ENCODE data around the gene LRP5. TPM values are rescaled to one million over a fixed set of nuclear protein-coding genes. Genes with fewer than 3 reads are reported as not detected.

Gene LRP5
- total and polyA plus RNA-seq, 9 of the 15 experiments (the other 6 are each of a cell fraction or from before 2014, with no cell fraction given): 0.48 to 44.2 (median 13.5) TPM

- Histone ChIP-seq H3K27ac (ENCODE audit: extremely low read depth, low read depth, low read length) (peak overlapping the region; percentile 97), H3K4me2 (ENCODE audit: insufficient read depth, low read length) (peak overlapping the region; percentile 92), H3K36me3 (ENCODE audit: control insufficient read depth, insufficient read depth, low read length) (peaks cover 50% of the 10 kb centered on the region; the same call in 2 of the 3 replicates), H3K4me1 (replicated peaks in 1 of 2; ENCODE audit: control insufficient read depth in 2 of 2, insufficient read depth in 2 of 2, low read length in 2 of 2) (peaks cover 22 to 42% of the 10 kb centered on the region in 2 experiments), H3K27me3 (ENCODE audit: control insufficient read depth in 2 of 2, insufficient read depth in 2 of 2, low read length in 2 of 2) (no peaks in the 10 kb centered on the region), H2AFZ (ENCODE audit: low read depth, low read length) (no peak overlapping the region), H3K9ac (ENCODE audit: insufficient read depth in 1 of 2, low read depth in 2 of 2, low read length in 2 of 2) (peak overlapping the region; percentile 97 to 98; a peak in 3 of 4 replicates), H3K9me1 (ENCODE audit: control insufficient read depth, insufficient read depth, low read length) (peaks cover 6% of the 10 kb centered on the region), H3K9me3 (replicated peaks; ENCODE audit: control insufficient read depth, insufficient read depth, low read depth, low read length) (no peaks in the 10 kb centered on the region), H4K20me1 (replicated peaks; ENCODE audit: control insufficient read depth, insufficient read depth, low read length) (no peaks in the 10 kb centered on the region), H3K4me3 (peak overlapping the region; percentile 90), H3K79me2 (ENCODE audit: control insufficient read depth, insufficient read depth, low read length) (peaks cover 48% of the 10 kb centered on the region)
- POLR2A ChIA-PET: interaction anchor here (0.6 to 4.8 kb wide), 7 partner anchors 10 to 192 kb away, joined by 3 to 25 read pairs (median 3); no protein-coding TSS in a partner anchor
- in situ Hi-C loops (cut with MboI): no loop called here
- no TSS peak for BruUV-seq (replicated peaks)
- no peak for FAIRE-seq
- CTCF ChIA-PET (ENCODE audit: low intra/inter-chr PET ratio): interaction anchor here (0.7 to 1.2 kb wide), 3 partner anchors 28 to 113 kb away, joined by 3 to 4 read pairs (median 3); partner anchors contain the start of gene KMT5B
- WGBS (ENCODE audit: insufficient coverage, low coverage, missing lambda C conversion rate): 58% methylated on average over 8 of the region's 8 CpGs
- DNase-seq (ENCODE audit: extremely low read depth in 1 of 4, low spot score in 3 of 4): peak in 1 of 4 experiments; percentile 12
- ATAC-seq: no peak
- intact Hi-C loops (cut with micrococcal nuclease): no loop called here
- no peak for TF ChIP-seq ETV5 (CRISPR knock-in tag; IDR thresholded peaks at IDR 0.05; ENCODE audit: low read depth)
- TF ChIP-seq ZNF407 (IDR thresholded peaks at IDR 0.05; ENCODE audit: low read depth): no peak
- TF ChIP-seq CBFA2T3 (IDR thresholded peaks at IDR 0.05): no peak
- no peak for TF ChIP-seq RFX5 (IDR thresholded peaks at IDR 0.05; ENCODE audit: low read depth, low read length)
- no peak for TF ChIP-seq SIN3B (IDR thresholded peaks at IDR 0.05; ENCODE audit: low read depth)
- TF ChIP-seq STAT6 (CRISPR knock-in tag; IDR thresholded peaks at IDR 0.05): no peak
- TF ChIP-seq ZFP30 (CRISPR knock-in tag; IDR thresholded peaks at IDR 0.05; ENCODE audit: borderline replicate concordance): no peak
- TF ChIP-seq BRD4 (IDR thresholded peaks at IDR 0.05): peak; percentile 11; the same call in 1 of the 2 replicates
- no peak for TF ChIP-seq ZNF57 (CRISPR knock-in tag; IDR thresholded peaks at IDR 0.05)
- TF ChIP-seq MYBL2 (IDR thresholded peaks at IDR 0.05; ENCODE audit: low read depth): no peak
- no peak for TF ChIP-seq MYBL2 (CRISPR knock-in tag; IDR thresholded peaks at IDR 0.05; ENCODE audit: borderline replicate concordance)
Observed at GRCh38 chr11:68270196-68271022, 42.0 kb upstream of the LRP5 start.

All from K562 (cell line).